ENCODE measurements around the gene LMAN1L. TPM values are rescaled to one million over a fixed set of nuclear protein-coding genes. Genes with fewer than 3 reads are reported as not detected.

Gene LMAN1L
- total RNA-seq = not detected

- no peaks in the 10 kb centered on the region for H3K9me3 ChIP-seq
- no peaks in the 10 kb centered on the region for H3K4me1 ChIP-seq
- TF ChIP-seq CTCF (IDR thresholded peaks at IDR 0.05) = no peak
- DNase-seq (ENCODE audit: low spot score in 2 of 2) = no peak
- no peaks in the 10 kb centered on the region for H3K27me3 ChIP-seq
- no peaks in the 10 kb centered on the region for H3K36me3 ChIP-seq
- H3K27ac ChIP-seq = no peak within 1 kb of the TSS
- H3K4me3 ChIP-seq = no peak within 1 kb of the TSS
- intact Hi-C loops (cut with DNase I) = no loop called here
Observed at GRCh38 chr15:74812533-74812932, at the start of gene LMAN1L. Gene LMAN1L, plus strand, starts transcription at chr15:74812835. Its CDS starts 20 bp downstream, at chr15:74812855.

GRCh38 chr15:74763416-74763815, 49.2 kb upstream of the LMAN1L start:
- no peaks in the 10 kb centered on the region for H3K4me1 ChIP-seq
- H3K4me3 ChIP-seq = no peak overlapping the region
- TF ChIP-seq CTCF (IDR thresholded peaks at IDR 0.05) = no peak
- intact Hi-C loops (cut with DNase I) = no loop called here
- no peak for DNase-seq (ENCODE audit: low spot score in 2 of 2)
- no peaks in the 10 kb centered on the region for H3K27me3 ChIP-seq
- no peak overlapping the region for H3K27ac ChIP-seq
- no peaks in the 10 kb centered on the region for H3K36me3 ChIP-seq
- no peaks in the 10 kb centered on the region for H3K9me3 ChIP-seq

GRCh38 chr15:74767167-74768098, 45.2 kb upstream of the LMAN1L start:
- DNase-seq (ENCODE audit: low spot score in 2 of 2) = no peak
- H3K36me3 ChIP-seq = no peaks in the 10 kb centered on the region
- no peak overlapping the region for H3K27ac ChIP-seq
- intact Hi-C loops (cut with DNase I) = loop anchor here (1.0 to 2.0 kb wide), 2 partner anchors 132 to 393 kb away; no protein-coding TSS in a partner anchor
- H3K9me3 ChIP-seq = no peaks in the 10 kb centered on the region
- no peak for TF ChIP-seq CTCF (IDR thresholded peaks at IDR 0.05)
- no peaks in the 10 kb centered on the region for H3K27me3 ChIP-seq
- no peak overlapping the region for H3K4me3 ChIP-seq
- no peaks in the 10 kb centered on the region for H3K4me1 ChIP-seq

- no peak for DNase-seq (ENCODE audit: low spot score in 2 of 2)
- Histone ChIP-seq H3K36me3 (no peaks in the 10 kb centered on the region), H3K27me3 (no peaks in the 10 kb centered on the region), H3K9me3 (no peaks in the 10 kb centered on the region), H3K4me1 (no peaks in the 10 kb centered on the region), H3K27ac (no peak overlapping the region), H3K4me3 (no peak overlapping the region)
- TF ChIP-seq CTCF (IDR thresholded peaks at IDR 0.05) = no peak
- intact Hi-C loops (cut with DNase I) = loop anchor here (1.0 to 2.0 kb wide), 2 partner anchors 133 to 393 kb away; no protein-coding TSS in a partner anchor
Observed at GRCh38 chr15:74768099-74768770, 44.4 kb upstream of the LMAN1L start.

- intact Hi-C loops (cut with DNase I) = loop anchor here (1.0 to 2.0 kb wide), 2 partner anchors 134 to 394 kb away; no protein-coding TSS in a partner anchor
- DNase-seq (ENCODE audit: low spot score in 2 of 2) = no peak
Observed at GRCh38 chr15:74768771-74769342, 43.8 kb upstream of the LMAN1L start.

More at GRCh38 chr15:74768771-74769342, 43.8 kb upstream of the LMAN1L start:
- Histone ChIP-seq H3K27me3 (no peaks in the 10 kb centered on the region), H3K4me3 (no peak overlapping the region), H3K27ac (no peak overlapping the region), H3K4me1 (no peaks in the 10 kb centered on the region), H3K36me3 (no peaks in the 10 kb centered on the region), H3K9me3 (no peaks in the 10 kb centered on the region)
- TF ChIP-seq CTCF (IDR thresholded peaks at IDR 0.05) = peak; percentile 83 to 93 (median 88)
